Measurements from ENCODE around the gene TRAPPC10. TPM values are rescaled to one million over a fixed set of nuclear protein-coding genes. Genes with fewer than 3 reads are reported as not detected.

The TRAPPC10 gene
- total and polyA plus RNA-seq, 2 of the 8 experiments (the other 6 are each of a cell fraction or from before 2014, with no cell fraction given): 18.5 to 29.8 TPM

- H3K27me3 ChIP-seq (replicated peaks in 1 of 4; ENCODE audit: control insufficient read depth in 3 of 4, extremely low read depth in 1 of 4, insufficient read depth in 3 of 4, low read length in 3 of 4): no peaks in the 10 kb centered on the region
- H3K9ac ChIP-seq (replicated peaks in 1 of 4; ENCODE audit: extremely low read depth in 1 of 4, low read depth in 3 of 4, low read length in 3 of 4): no peak overlapping the region; a peak in 1 of 7 replicates
- H2BK20ac ChIP-seq (ENCODE audit: low read length): no peak overlapping the region
- POLR2A ChIA-PET (ENCODE audit: partially characterized antibody): no interaction called here
- H3K23me2 ChIP-seq (ENCODE audit: low read depth, low read length): peaks cover 7% of the 10 kb centered on the region; the same call in 1 of the 2 replicates
- no peak overlapping the region for H3K4me2 ChIP-seq (ENCODE audit: insufficient read depth in 1 of 2, low read depth in 2 of 2, low read length in 2 of 2)
- 97% methylated on average over 9 of the region's 9 CpGs; no CpG with 5 or more reads in 1 of the 2 experiments for WGBS, 2 experiments (ENCODE audit: extremely low coverage in 1 of 2, insufficient coverage in 1 of 2, insufficient read length in 1 of 2, insufficient replicate concordance in 2 of 2, low coverage in 1 of 2, low lambda C conversion rate in 2 of 2, missing lambda C conversion rate in 1 of 2)
- no peak overlapping the region for H2BK120ac ChIP-seq (replicated peaks; ENCODE audit: low read depth, low read length)
- H3K4me3 ChIP-seq (ENCODE audit: extremely low read depth in 1 of 4, insufficient read depth in 2 of 4, low read depth in 3 of 4, low read length in 4 of 4): no peak overlapping the region
- DNase-seq (ENCODE audit: low read depth in 1 of 2, low spot score in 2 of 2) (no peak), FAIRE-seq (no peak)
- no peak overlapping the region for H2BK5ac ChIP-seq (ENCODE audit: low read depth, low read length)
- H3K79me1 ChIP-seq (ENCODE audit: low read depth, low read length): no peaks in the 10 kb centered on the region
- no peak overlapping the region for H4K91ac ChIP-seq (replicated peaks; ENCODE audit: insufficient read length, low read length)
- no peaks in the 10 kb centered on the region for H3K9me3 ChIP-seq (ENCODE audit: insufficient read depth in 2 of 2, low read depth in 1 of 2, low read length in 1 of 2)
- H3K23ac ChIP-seq (ENCODE audit: insufficient read length): no peak overlapping the region
- no peak overlapping the region for H2BK12ac ChIP-seq (ENCODE audit: low read depth, low read length)
- peaks cover 0 to 6% of the 10 kb centered on the region in 2 experiments for H4K20me1 ChIP-seq (replicated peaks in 1 of 2; ENCODE audit: control insufficient read depth in 1 of 2, insufficient read depth in 2 of 2, low read length in 2 of 2)
- H3K36me3 ChIP-seq (ENCODE audit: control insufficient read depth in 2 of 4, insufficient read depth in 4 of 4, low read length in 3 of 4): no peaks in the 10 kb centered on the region
- H3K27ac ChIP-seq (ENCODE audit: low read depth, low read length): no peak overlapping the region
- no peaks in the 10 kb centered on the region for H3K79me2 ChIP-seq (ENCODE audit: control insufficient read depth in 1 of 2, insufficient read depth in 2 of 2, low read length in 2 of 2)
- H3K14ac ChIP-seq (ENCODE audit: insufficient read length): no peak overlapping the region
- no peak overlapping the region for H4K8ac ChIP-seq (ENCODE audit: extremely low read depth, insufficient read depth, low read length)
- peaks cover 0 to 3% (median under 1%) of the 10 kb centered on the region in 4 experiments; a peak in 2 of 7 replicates for H3K4me1 ChIP-seq (replicated peaks in 1 of 4; ENCODE audit: control insufficient read depth in 3 of 4, insufficient read depth in 4 of 4, low read length in 3 of 4)
- CTCF ChIA-PET (ENCODE audit: partially characterized antibody): interaction anchor here (0.7 to 3.6 kb wide), 21 partner anchors 9 to 187 kb away, joined by 3 to 35 read pairs (median 5); partner anchors contain the start of gene RRP1
- no peak overlapping the region for H2AK5ac ChIP-seq (ENCODE audit: low read depth, low read length)
- H3K18ac ChIP-seq (ENCODE audit: extremely low read depth, low read length): no peak overlapping the region
- H2AFZ ChIP-seq (ENCODE audit: low read length): no peak overlapping the region
- H3K4ac ChIP-seq (replicated peaks; ENCODE audit: insufficient read length, low read depth, low read length): no peak overlapping the region
- H3K56ac ChIP-seq (replicated peaks; ENCODE audit: insufficient read length, low read depth, low read length): no peak overlapping the region
- H2BK15ac ChIP-seq (ENCODE audit: low read length): no peak overlapping the region
- no peak overlapping the region for H4K5ac ChIP-seq (ENCODE audit: insufficient read length, low read depth, low read length)
- TF ChIP-seq EZH2 (IDR thresholded peaks at IDR 0.05; ENCODE audit: low read depth, low read length, severe bottlenecking) (no peak), ASH2L (IDR thresholded peaks at IDR 0.05; ENCODE audit: low read length) (no peak), SIN3A (conservative IDR thresholded peaks at IDR 0.05 in 1 of 2, IDR thresholded peaks at IDR 0.05 in 1 of 2; ENCODE audit: low read depth in 1 of 2, low read length in 2 of 2) (no peak)
These were observed 35.4 kb upstream of the TRAPPC10 start for GRCh38 chr21:43976661-43977060.
